ENCODE results near the gene RASSF3.

RASSF3 gene

DNA sequence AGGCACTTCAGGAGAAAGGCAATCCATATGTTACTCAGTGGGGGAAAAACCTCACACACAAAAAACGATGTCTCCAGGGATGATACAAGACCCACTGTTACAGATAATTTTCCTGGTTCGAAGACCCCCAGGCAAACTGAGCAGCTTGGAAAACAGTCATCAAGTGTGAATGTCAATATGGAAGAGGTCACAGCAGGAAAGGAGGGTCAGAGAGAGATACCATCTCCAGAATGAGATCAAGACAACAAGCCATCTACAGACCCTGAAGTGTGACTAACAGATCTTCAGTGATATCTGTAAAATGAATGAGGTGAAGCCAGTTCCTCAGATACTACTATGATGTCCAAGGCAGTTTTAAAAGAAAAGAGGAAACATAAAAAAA is 120.3 kb downstream of the RASSF3 start:
- no peak for TF ChIP-seq CTCF (IDR thresholded peaks at IDR 0.05)
- Mint-ChIP-seq H3K36me3 (ENCODE audit: low read depth) (peaks cover 61% of the 10 kb centered on the region), H3K4me1 (peaks cover 11% of the 10 kb centered on the region), H3K9me3 (no peaks in the 10 kb centered on the region), H3K27me3 (ENCODE audit: low read depth, poor library complexity) (no peaks in the 10 kb centered on the region), H3K27ac (peak overlapping the region; percentile 20), H3K4me3 (no peak overlapping the region)
- DNase-seq: no peak

GRCh38 chr12:64731683-64732082 is 121.4 kb downstream of the RASSF3 start:
- no peak for DNase-seq
- H3K27ac Mint-ChIP-seq: no peak overlapping the region
- no peak overlapping the region for H3K4me3 Mint-ChIP-seq
- H3K9me3 Mint-ChIP-seq: no peaks in the 10 kb centered on the region
- no peaks in the 10 kb centered on the region for H3K27me3 Mint-ChIP-seq (ENCODE audit: low read depth, poor library complexity)
- H3K36me3 Mint-ChIP-seq (ENCODE audit: low read depth): peaks cover 67% of the 10 kb centered on the region
- peaks cover 11% of the 10 kb centered on the region for H3K4me1 Mint-ChIP-seq
- no peak for TF ChIP-seq CTCF (IDR thresholded peaks at IDR 0.05)

DNA sequence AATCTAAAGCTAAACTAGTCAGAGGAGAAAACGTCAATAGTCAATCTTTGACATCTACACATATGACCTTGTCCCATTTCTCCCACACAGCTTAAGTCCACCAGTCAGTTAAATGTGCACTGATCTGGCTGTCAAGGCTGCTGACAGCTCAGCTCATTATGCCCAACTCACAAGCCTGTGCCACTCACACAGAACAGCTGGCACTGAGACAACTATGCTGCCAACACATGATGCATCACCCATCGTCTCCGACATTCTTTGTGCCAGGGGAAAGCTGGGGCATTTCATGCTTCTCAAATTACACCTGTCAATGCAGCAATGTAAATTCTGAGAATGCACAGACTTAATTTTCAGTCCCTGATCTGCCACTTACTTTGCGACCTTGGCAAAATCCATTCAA is 123.6 kb downstream of the RASSF3 start:
- no peaks in the 10 kb centered on the region for H3K9me3 Mint-ChIP-seq
- peaks cover 70% of the 10 kb centered on the region for H3K36me3 Mint-ChIP-seq (ENCODE audit: low read depth)
- peak overlapping the region; percentile 37 for H3K27ac Mint-ChIP-seq
- no peaks in the 10 kb centered on the region for H3K27me3 Mint-ChIP-seq (ENCODE audit: low read depth, poor library complexity)
- no peak for DNase-seq
- no peak for TF ChIP-seq CTCF (IDR thresholded peaks at IDR 0.05)
- no peak overlapping the region for H3K4me3 Mint-ChIP-seq
- H3K4me1 Mint-ChIP-seq: peaks cover 11% of the 10 kb centered on the region

DNA sequence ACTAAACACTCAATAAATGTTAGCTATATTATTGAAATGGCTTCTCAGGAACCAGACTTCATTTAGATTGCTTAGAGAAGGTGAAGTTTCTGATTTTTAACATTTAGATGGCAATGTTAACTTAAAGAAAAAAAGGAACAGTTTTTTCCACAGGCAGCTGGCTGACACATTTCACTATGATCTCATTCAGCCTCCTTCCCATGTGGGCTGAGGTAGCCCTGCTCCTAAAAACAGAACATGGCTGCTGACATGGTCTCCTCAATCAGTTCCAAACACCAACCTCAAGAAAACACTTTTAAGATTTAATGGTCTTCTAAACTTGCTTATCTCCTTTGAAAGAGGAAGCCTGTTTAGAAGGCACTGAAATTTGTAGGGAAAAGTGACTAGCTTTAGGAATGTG is 125.1 kb downstream of the RASSF3 start:
- Mint-ChIP-seq H3K27ac (no peak overlapping the region), H3K9me3 (no peaks in the 10 kb centered on the region), H3K27me3 (ENCODE audit: low read depth, poor library complexity) (no peaks in the 10 kb centered on the region), H3K4me3 (no peak overlapping the region), H3K4me1 (peaks cover 5% of the 10 kb centered on the region), H3K36me3 (ENCODE audit: low read depth) (peaks cover 79% of the 10 kb centered on the region)
- no peak for DNase-seq
- TF ChIP-seq CTCF (IDR thresholded peaks at IDR 0.05): no peak

- TF ChIP-seq CTCF (IDR thresholded peaks at IDR 0.05): no peak
- no peaks in the 10 kb centered on the region for H3K27me3 Mint-ChIP-seq (ENCODE audit: low read depth, poor library complexity)
- no peak overlapping the region for H3K4me3 Mint-ChIP-seq
- H3K4me1 Mint-ChIP-seq: no peaks in the 10 kb centered on the region
- H3K27ac Mint-ChIP-seq: no peak overlapping the region
- H3K36me3 Mint-ChIP-seq (ENCODE audit: low read depth): peaks cover 77% of the 10 kb centered on the region
- DNase-seq: no peak
- H3K9me3 Mint-ChIP-seq: no peaks in the 10 kb centered on the region
Measured at GRCh38 chr12:64736771-64737170, 126.5 kb downstream of the RASSF3 start.

DNA sequence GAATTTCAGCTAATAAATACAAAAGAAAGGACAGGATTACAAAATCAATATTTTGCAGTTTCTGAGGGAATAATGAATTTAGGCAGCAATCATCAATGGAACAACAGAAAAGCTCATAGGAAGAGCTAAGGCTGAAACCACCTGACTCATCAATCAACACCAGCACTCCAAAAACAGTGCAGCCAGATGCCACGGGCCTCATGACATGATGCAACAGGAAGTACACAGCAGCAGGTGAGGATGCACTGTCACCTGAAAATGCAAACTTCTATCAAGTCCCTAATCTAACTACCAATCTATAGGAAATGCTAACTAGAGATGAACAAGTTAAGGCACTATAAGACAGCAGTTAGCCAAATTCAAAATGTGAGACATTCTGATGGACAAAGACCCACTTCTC is 127.2 kb downstream of the RASSF3 start:
- Mint-ChIP-seq H3K4me1 (no peaks in the 10 kb centered on the region), H3K27ac (no peak overlapping the region), H3K27me3 (ENCODE audit: low read depth, poor library complexity) (no peaks in the 10 kb centered on the region), H3K4me3 (no peak overlapping the region), H3K9me3 (no peaks in the 10 kb centered on the region), H3K36me3 (ENCODE audit: low read depth) (peaks cover 84% of the 10 kb centered on the region)
- TF ChIP-seq CTCF (IDR thresholded peaks at IDR 0.05): no peak
- no peak for DNase-seq

All from nephron progenitor cell (in vitro differentiated cells).